PFSK-1 (cell line): Measurements from ENCODE around the gene MYF5.

Source experiments
- FOXP2 ChIP-seq: optimal IDR thresholded peaks from 2 replicates; pipeline ENCODE3; 2011; ENCODE audit warnings: borderline replicate concordance, control low read depth, inconsistent platforms; ENCODE audit not compliant: insufficient read depth; ENCODE audit errors: extremely low read length, extremely low read depth
- POLR2AphosphoS5 ChIP-seq: IDR thresholded peaks from 2 replicates; pipeline ENCODE4 v1.6.1; 2012; ENCODE audit warnings: low read depth, mild to moderate bottlenecking, control low read depth, low read length, moderate library complexity
- SIN3A ChIP-seq: IDR thresholded peaks from 2 replicates; pipeline ENCODE4 v1.6.1; 2012; ENCODE audit warnings: mild to moderate bottlenecking, low read length, moderate library complexity, borderline replicate concordance; ENCODE audit not compliant: insufficient read depth
- TAF1 ChIP-seq: IDR thresholded peaks from 2 replicates; pipeline ENCODE4 v1.6.1; 2012; ENCODE audit warnings: low read length, control low read depth, borderline replicate concordance; ENCODE audit not compliant: insufficient read depth
- TF ChIP-seq, protein P1 (sequence below), 2 experiments: IDR thresholded peaks; 2 replicates each; pipeline versions ENCODE4 v1.6.1 to v1.8.0; 2011 to 2012; ENCODE audit warnings: low read depth in 2 of 2, low read length in 2 of 2, control low read depth in 1 of 2, inconsistent platforms in 1 of 2, mild to moderate bottlenecking in 1 of 2, moderate library complexity in 1 of 2; ENCODE audit not compliant: insufficient read depth in 1 of 2

MYF5 gene

DNA sequence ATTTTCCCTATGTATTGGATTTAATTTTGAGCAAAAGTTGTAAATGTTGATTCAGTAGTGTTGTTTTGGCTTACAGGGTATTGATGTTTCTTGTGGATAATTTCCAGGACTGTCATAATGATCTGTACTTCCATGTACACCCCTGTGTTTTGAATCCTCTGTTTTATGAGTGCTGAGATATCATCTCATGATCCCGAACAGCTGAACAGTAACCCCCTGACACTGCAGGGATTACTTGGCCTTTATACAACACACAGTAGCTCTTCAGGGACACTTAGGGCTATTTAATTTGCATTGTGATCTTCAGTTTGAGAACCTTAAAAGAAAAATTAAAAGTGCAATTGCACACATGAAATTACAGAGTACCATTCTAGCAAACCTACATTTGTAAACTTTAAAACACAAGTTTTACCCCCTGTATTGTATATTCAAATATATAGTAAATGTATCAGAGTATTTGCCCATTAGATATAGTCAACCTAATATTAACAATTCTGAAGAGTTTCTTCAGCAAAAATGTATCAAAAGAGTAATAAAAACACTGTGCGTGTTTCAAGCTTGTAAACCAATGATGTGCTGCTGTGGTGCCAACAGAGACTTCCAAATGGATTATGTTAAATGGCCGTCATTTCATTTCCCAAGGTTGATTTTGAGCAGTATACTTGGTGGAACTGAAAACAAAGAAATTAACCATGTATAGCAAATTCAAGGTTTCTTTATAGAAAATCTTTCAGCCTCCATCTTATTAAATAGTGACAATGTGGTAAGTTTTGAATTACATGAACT is 37.2 kb upstream of the MYF5 start:
- no peak for TF ChIP-seq SIN3A
- TF ChIP-seq FOXP2, result no peak

DNA sequence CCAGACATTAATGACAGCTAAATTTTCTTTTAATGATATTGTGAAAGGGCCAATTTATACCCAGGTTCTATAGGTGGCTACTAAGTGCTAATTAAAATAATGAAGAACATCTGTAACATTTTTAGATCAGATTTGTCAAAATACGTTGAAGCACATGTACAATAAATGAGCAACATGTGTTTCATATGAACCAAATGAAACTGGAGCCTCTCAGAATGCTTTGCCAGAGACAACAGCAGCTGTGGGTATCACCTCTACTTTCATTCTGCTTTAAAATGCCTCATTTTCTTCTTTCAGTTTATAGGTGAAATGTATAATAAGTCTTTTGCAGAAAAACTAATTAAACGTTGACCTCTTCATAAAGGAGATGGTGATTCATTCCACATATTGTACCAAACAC is 35.4 kb upstream of the MYF5 start:
- no peak for TF ChIP-seq FOXP2
- no peak for TF ChIP-seq SIN3A
- no peak for TF ChIP-seq TAF1
- TF ChIP-seq, protein P1, sequence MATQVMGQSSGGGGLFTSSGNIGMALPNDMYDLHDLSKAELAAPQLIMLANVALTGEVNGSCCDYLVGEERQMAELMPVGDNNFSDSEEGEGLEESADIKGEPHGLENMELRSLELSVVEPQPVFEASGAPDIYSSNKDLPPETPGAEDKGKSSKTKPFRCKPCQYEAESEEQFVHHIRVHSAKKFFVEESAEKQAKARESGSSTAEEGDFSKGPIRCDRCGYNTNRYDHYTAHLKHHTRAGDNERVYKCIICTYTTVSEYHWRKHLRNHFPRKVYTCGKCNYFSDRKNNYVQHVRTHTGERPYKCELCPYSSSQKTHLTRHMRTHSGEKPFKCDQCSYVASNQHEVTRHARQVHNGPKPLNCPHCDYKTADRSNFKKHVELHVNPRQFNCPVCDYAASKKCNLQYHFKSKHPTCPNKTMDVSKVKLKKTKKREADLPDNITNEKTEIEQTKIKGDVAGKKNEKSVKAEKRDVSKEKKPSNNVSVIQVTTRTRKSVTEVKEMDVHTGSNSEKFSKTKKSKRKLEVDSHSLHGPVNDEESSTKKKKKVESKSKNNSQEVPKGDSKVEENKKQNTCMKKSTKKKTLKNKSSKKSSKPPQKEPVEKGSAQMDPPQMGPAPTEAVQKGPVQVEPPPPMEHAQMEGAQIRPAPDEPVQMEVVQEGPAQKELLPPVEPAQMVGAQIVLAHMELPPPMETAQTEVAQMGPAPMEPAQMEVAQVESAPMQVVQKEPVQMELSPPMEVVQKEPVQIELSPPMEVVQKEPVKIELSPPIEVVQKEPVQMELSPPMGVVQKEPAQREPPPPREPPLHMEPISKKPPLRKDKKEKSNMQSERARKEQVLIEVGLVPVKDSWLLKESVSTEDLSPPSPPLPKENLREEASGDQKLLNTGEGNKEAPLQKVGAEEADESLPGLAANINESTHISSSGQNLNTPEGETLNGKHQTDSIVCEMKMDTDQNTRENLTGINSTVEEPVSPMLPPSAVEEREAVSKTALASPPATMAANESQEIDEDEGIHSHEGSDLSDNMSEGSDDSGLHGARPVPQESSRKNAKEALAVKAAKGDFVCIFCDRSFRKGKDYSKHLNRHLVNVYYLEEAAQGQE (IDR thresholded peaks at IDR 0.05; ENCODE audit: insufficient read depth in 1 of 2, low read depth in 2 of 2, low read length in 2 of 2), result no peak
- no peak for TF ChIP-seq POLR2AphosphoS5

DNA sequence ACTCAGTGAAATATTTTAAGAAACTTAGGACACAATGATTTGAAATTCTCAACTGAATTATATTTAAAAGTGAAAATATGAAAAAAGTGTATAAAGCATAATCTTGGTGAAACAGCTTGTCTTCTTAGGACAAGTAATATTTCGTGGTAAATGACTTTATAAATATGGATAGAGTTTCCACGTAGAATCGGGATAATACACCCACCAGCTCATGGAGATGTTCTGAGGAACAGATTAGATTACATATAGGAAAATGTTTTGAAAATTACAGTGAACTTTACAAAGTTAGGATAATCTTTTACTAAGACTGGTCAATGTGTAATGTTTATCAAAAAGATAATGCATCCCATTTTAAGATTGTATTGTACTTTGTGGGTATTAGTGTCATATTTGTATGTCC is 34.9 kb upstream of the MYF5 start:
- TF ChIP-seq, protein P1 (IDR thresholded peaks at IDR 0.05; ENCODE audit: insufficient read depth in 1 of 2, low read depth in 2 of 2, low read length in 2 of 2), result no peak
- no peak for TF ChIP-seq FOXP2
- no peak for TF ChIP-seq TAF1
- TF ChIP-seq SIN3A, result no peak
- no peak for TF ChIP-seq POLR2AphosphoS5

DNA sequence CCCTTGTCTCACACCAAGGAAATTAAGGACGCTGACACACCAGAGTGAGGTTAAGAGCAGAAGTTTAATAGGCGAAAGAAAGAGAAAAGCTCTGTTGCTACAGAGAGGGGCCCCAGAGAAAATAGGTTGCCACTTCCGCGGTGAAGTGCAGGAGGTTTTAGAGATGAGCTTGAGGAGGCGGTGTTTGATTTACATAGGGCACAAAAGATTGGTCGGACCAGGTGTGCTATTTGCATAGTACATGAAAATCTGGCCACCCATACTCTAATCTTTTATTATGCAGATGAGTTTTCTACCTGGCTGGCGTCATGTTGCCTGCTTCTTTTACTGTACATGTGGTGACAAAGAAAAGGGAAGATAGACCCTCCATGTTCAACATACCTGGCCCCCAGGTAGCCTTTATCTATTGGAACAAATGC is 32.6 kb upstream of the MYF5 start:
- no peak for TF ChIP-seq FOXP2
- TF ChIP-seq POLR2AphosphoS5, result no peak
- TF ChIP-seq SIN3A, result no peak
- TF ChIP-seq, protein P1 (IDR thresholded peaks at IDR 0.05; ENCODE audit: insufficient read depth in 1 of 2, low read depth in 2 of 2, low read length in 2 of 2), result no peak
- no peak for TF ChIP-seq TAF1

DNA sequence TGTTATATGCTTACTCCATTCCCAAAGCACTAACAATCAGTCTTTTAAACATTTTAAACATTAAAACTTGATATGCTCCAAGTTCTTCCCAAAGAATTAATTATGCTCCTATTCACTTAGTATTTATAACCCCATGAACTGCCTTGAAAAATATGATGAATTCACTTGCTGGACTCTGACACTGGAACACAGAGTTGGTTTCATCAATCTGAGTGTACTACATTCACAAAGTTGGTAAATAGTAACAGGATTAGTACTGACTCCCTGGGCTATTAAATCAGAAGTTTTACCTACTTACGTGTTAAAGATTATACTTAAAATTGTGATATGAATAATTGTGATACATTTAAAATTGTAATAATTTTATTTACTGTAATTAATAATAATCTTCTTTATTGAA is 26.6 kb upstream of the MYF5 start:
- TF ChIP-seq FOXP2 (no peak), SIN3A (no peak), TAF1 (no peak), POLR2AphosphoS5 (no peak)
- TF ChIP-seq, protein P1 (IDR thresholded peaks at IDR 0.05; ENCODE audit: insufficient read depth in 1 of 2, low read depth in 2 of 2, low read length in 2 of 2), result no peak
